Fibroblast of peridontal ligament (primary cell): ENCODE results near the gene SEMA6A.

ENCODE experiments used
- DNase-seq: peaks from one replicate; pipeline ENCODE4 v3.0.0-alpha.2; 2010; ENCODE audit errors: extremely low read depth

The SEMA6A gene

DNA sequence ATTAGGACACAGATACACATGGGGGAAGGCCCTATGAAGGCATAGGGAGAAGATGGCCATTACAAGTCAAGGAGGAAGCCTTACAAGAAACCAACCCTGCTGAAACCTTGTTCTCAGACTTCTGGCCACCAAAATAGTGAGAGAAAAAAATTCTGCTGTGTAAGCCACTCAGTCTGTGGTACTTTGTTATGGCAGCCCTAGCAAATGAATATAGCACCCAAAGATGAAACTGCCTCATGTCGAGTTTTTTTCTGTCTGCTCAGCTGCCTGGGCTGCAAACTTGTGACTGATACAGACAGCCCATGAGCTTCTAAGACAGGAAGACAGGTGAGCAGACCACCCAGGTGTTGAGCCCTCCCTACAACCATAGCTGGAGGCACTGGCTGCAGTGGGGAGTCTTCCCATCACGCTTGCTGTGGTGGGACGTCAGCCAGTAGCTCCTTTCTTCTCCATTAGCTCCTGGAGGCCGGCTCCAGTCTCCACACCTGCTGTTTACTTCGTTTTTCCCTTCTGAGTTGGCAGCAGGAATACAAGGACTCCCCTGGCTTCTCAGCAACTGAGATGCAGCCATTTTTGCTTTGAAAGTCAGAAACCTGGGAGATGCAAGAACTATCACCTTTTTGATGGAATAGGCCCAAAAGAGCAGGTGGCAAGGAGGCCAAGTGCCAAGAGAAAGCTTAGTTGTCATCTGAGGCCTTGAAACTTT is 164.9 kb downstream of the SEMA6A start:
- DNase-seq = no peak

DNA sequence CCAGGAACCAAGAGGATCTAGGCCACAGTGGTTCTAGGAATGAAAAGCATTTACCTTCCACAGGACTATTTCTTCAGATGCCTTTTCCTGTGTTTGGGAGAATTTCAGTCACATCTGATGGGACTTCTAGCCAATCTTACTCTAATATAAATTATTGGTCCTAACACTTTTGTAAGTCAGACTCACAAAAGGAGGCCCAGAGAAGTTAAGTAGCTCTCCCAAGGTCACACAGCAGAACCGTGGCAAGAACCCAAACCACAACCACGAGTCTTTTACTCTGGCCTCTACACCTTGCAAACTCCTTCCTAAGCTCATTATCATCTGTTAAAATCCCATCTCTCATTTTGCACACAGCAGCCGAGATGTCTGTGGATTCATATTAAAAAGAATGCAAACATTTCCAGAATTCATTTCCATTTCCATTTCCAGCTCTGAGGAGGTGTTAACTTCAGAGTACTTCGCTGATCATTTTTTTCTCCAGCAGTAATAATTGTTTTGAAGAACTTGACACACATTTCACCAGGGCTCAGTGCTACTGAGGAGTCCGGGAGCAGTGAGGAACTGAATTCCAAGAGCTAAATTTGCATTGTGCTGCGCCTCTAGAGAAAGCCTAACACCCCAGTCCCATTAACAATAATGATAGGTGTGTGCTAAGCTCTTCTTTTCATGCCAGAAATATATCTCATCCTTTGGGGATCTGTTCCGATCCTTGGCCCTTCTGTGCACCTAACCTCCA is 168.1 kb downstream of the SEMA6A start:
- DNase-seq = no peak

DNA sequence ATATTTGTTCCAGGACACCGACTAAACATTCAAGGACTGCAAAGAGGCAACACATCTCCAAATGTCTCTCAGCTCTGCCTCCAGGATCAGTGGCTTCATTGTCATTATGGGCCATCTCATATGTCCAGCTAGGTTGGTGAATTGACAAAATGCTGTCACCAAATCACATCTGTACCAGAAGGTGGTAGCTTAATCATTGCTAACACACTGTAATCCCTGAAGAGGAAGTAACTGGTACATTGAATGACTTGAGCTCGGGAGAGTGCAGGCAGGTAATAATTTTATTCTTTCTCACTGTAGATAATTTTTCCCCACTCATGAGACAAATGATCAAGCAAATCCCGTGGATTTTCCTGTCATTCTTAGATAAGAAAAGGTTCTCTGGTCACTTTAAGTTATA is 169.8 kb downstream of the SEMA6A start:
- no peak for DNase-seq

DNA sequence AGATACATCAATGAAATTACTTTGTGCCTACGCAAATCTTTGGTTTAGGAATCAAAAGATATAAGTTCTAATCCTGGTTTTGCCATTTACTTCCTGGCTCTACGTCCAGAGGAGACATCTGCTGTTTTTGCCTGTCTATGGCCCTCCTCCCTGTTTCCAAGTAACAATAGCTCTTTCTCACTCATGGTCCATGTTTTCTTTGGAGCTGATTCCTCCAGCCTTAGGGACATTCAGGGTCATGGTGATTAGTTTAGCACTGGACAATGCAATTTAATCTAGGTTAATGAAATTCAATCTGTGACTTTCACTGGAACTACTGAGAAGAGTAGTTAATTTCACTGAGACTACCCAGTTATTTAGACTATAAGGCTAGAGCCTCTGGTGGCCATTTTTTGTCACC is 170.6 kb downstream of the SEMA6A start:
- DNase-seq = no peak

DNA sequence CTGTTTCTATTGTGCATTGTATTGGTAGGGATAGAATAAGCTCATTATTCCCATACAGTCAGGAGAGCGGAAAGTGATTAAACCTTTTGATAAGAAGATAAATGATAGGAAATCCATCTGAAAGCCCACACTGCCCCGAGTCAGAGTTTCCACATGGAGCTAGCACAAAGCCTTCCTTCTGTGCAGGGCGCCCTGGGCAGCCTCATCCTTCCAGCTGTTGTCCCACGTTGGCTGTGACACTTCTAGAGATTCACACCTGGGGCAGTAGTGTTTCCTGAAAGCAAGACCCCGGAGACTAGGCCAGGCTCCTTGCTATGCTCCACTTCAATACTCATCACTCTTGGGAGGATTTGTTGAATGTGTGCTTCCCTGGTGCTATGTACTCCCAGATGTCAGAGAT is 172.4 kb downstream of the SEMA6A start:
- DNase-seq = no peak

DNA sequence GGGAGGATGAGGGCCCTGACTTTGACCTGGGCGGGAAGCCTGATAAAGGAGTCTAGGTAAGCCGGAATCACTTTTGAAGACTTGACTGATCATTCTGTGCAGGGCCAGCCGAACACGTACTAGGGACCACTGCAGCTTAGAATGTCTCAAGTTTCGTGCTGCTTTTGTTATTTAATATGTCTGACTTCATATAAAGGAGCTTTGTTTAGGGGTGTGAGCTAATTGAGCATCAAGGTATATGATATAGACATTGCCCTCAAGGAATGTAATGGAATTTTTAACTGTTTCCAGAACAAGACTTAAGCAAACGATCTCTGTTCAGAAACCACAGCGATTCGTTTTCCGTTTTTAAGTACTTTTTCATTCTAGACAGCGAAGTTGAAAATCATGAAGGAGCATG is 173.0 kb downstream of the SEMA6A start:
- no peak for DNase-seq

DNA sequence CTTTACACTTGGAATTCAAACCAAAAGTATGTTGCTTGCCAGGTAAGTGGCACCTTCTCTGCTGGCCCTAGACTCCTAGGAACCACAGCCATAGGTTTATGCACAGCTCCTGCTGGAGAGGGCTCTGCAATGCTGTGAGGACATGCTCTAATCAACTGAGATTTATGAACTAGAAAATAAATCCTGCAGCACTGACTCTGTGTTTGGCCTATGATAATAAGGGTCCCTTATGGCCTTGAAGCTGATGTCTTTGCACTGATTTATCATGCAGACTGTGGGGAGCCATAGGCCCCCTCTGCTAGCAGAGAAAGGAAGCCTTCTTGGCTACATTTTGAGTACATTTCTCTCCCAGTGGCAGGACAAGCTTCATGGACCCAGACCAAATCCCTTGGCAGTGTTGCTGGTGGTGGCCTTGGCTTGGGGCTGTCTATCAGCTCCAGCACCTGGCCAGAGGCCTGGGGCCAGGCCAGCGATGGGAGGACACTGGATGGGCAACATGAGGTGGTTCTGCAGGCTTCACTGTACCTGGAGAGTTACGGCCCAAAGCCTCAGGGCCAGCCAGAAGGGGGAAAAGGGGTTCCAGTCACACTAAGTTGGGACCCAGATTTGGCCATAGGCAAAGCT is 178.0 kb downstream of the SEMA6A start:
- DNase-seq = no peak

DNA sequence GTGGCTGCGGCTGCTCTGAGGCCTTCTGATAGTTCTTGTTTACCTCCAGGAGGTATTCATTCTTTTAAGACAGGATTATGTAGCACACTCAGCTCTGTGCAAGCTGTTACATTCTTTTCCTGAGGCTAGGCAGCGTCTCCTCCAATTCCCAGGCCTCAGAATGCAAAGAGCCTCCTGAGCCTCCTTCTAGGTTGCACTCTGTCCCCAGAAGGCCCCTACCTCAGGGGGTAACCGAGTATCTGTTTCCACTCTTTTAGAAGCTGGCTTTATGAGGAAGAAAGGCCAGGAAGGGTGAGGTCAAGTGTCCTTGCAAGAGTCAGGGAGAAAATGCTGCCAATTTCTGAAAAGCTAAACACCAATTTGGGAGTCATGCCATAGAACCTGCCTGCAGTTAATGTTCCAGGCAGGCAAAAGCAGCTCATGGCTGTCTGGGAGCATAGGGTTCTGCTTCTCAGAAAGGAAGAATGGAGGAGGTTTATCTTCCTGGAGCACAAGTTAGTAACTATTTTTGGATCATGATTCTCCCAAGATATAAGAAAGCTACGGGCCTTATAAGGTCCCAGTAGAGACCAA is 178.9 kb downstream of the SEMA6A start:
- peak; percentile 21 for DNase-seq

DNA sequence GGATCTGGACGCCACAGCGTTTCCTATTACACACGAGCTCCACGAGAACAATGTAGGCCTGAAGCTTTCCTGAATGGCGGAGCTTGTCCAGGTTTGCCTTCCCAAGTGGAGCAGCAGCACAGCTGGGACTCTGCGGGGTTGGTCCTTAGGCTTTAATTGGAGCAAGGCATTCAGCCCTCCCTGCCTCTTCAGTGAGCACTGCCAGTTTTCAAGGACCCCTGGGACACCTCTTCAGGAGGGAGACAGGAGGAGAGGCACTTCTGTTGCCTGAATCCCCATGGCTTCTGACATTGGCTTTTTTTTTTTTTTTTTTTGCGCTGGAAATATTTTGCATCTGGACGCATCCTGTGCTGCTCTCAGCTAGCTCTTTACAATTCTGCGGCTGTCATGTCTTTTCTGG is 179.4 kb downstream of the SEMA6A start:
- no peak for DNase-seq

DNA sequence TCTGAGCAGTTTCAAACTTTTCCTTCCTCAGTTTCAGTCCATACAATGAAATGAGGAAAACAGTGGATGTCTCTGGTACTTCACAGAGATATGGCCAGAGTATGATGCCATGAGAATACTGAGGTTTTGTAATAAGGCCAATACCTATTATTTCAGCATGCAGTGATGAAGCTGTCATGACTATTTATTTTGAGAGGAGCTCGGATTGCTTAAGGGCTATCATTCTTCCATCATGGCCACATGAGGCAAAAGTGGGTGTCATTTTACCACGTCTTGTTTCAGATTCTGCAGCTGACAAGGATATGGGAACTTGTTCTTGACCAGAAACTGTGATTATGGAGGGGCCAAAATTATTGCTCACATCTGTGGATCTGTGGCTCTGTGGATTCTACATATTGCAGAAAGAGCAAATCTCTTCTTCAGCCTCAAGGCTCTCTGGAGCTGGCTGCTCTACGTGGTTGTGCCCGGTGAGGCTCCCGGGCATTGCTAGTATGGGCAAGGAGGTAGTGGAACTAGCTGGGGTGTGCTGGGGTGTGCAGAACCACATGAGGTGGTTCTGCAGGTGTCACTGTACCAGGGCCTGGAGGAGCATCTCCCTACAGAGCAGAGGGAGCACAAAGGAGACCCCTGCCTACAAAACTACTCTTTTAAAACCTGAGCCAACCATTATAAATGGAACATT is 180.3 kb downstream of the SEMA6A start:
- peak; percentile 58 for DNase-seq
